ENCODE data around the gene VAPA.
A peak's percentile ranks its signal among the peaks of the same experiment; 100 is the strongest.

VAPA gene

GRCh38 chr18:9944805-9945204 is 31.0 kb downstream of the VAPA start:
- DNase-seq = no peak

DNA sequence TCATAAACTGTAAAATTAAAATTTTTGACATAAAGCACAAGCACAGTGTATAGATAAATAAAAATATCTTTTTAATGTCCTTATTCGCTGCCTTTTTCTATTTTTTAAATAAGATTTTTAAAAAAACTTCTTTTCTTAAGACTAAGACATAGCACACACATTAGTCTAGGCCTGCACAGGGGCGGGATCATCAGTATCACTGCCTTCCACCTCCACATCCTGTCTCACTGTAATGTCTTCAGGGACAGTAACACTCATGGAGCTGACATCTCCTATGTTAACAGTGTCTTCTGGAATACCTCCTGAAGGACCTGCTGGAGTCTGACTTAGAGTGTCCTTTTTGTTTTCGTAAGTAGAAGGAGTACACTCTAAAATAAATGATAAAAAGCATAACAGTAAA is 33.0 kb downstream of the VAPA start:
- no peak for DNase-seq

DNA sequence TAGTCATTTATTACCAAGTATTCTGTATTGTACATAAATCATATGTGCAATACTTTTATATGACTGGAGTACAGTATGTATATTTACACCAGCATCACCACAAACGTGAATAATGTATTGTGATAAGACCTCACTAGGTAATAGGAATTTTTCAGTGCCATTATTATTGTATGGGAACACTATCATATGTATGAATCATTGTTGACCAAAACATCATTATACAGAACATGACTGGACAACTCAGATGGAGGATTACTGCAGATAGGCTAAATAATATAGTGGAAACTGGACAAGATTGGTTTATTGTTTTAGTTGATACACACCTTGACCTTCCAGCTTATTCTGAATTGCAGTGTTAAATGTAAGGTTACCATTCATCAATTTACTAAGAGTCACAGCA is 33.4 kb downstream of the VAPA start:
- DNase-seq = no peak

DNA sequence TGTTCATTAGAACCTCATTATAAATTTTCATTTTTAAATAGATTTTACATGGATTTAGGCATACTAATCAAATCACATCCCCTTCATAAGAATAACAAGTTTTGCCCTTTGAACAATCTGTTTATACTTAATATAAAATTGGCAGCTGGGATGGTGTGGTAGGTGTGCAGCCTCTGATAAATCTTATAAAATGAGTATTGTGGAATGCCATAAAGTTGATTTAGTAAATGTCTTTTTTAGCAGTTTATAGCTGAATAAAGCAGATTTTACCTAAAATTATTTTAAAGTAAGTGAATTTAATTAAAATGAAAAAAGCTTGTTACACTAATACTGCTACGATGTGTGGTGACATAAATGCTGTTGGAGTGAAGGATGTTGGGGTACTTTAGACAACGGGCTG is 35.5 kb downstream of the VAPA start:
- DNase-seq = no peak

- DNase-seq = no peak
Measured at GRCh38 chr18:9949861-9950260, 36.0 kb downstream of the VAPA start.

DNA sequence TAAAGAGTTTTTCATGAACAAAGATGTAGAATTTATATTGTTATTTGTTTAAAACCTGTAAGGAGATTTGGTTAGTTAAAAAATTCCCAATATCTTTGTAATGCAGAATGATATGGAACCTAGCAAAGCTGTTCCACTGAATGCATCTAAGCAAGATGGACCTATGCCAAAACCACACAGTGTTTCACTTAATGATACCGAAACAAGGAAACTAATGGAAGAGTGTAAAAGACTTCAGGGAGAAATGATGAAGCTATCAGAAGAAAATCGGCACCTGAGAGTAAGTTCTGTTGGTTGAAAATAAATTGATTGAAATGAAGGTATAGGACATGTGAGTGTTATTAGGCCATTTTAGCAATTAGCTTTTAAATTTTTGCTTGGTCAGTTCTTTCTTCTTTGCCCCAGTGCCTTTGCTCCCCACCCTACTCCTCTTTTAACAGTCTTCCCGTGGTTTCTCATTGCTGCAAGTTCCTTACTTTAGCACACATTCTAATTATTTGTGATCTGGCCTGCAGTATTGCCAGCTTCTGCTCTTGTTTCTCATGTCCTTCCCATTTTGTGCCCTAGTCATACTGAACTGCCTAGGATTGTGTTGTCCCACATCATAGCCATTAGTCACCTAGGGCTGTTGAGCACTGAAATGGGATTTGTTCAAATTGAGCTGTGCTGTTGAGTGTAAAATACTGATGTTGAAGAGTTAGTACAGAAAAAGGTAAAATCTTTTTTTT is 36.6 kb downstream of the VAPA start:
- DNase-seq = no peak

GRCh38 chr18:9951022-9951859 is 37.4 kb downstream of the VAPA start:
- no peak for DNase-seq

GRCh38 chr18:9952633-9953416 is 39.0 kb downstream of the VAPA start:
- DNase-seq = no peak

DNA sequence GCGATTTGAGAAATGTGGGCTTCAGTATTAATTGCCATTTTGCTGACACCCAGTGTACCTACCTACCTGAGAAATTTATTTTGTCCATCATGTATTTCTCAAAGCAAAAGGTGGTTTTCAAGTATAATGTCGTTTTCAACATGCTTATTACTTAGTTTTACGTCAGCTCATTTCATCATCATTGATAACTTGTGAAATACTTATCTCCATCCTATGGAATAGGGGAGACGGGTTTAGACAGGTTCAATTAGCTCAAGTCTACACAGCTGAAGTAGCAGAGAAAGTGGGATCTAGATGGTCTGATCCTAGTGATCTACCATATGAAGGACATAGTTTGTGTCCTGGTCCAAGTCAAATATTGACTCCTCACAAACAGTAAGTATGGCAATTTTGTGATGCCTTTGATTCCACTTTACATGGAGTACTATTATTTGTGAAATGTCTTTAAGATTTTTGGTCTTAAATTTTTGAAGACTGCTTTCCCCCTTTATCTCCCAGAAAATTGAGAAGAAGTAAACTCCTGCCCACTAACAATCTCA is 45.1 kb downstream of the VAPA start:
- no peak for DNase-seq

DNA sequence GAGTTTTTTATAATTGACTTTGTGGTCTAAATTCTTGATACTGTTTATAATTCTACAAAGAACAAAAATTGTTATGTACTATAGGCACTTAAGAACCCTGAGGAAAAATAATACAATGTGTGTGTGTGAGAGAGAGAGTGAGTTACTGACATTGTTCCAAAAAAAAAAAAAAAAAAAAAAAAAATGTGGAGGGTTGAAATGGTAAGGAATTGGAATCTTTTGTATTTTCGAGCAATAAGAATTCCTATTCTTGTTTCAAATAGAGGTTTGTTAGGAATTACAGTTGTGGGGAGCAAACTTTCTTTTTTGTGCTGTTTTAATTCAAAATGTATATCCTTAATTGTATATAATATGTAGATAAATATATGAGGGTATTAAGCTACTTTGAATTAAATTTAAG is 45.7 kb downstream of the VAPA start:
- DNase-seq = no peak

DNA sequence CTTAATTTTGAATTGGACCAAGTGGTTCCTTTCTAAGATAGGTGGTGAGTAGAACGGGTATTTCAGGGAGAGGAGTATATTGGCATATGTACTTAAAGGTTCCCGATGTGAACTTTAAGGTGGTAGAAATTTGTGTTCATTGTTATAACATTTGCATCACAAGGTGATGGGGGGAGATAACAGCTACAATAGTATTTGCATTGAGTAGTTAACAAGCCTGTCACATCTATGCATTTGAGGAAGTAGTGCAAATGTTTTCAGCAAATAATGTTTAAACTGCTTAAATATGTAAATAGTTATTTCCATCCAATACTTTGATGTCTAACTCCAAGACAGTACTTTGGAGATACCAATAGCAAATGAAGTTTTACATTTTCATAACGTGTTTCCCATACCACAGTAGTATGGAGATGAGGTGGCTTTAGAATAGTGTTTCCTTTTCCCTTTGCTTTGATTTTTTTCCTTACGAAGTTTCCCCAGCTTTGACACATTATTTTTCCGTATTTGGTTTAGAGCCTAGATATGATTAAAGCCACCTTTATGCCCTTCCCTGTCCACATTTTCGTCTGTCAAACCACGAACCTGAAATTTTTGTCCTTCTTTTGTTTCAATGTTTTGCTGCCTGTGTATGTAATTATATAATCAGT is 46.6 kb downstream of the VAPA start:
- no peak for DNase-seq

DNA sequence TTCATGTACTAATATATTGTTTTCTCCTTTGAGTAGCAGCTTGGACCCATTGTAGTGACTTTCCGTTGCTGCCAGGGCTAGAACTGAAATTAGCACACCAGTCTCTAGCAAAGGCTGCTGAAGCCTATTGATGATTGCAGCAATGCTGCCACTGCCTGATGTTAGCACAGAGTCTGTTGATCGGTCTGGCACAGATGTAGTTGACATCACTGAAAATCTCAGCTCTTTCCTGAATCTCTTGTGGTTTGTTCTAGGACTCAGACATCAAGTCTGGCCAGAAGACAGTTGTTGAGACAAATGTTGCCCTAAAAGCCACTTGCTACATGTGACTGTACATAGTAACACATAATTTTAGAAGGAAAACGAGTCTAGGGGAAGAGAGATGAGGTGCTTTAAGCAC is 47.2 kb downstream of the VAPA start:
- no peak for DNase-seq

- DNase-seq = no peak
Measured at GRCh38 chr18:9965711-9966624, 52.2 kb downstream of the VAPA start.

DNA sequence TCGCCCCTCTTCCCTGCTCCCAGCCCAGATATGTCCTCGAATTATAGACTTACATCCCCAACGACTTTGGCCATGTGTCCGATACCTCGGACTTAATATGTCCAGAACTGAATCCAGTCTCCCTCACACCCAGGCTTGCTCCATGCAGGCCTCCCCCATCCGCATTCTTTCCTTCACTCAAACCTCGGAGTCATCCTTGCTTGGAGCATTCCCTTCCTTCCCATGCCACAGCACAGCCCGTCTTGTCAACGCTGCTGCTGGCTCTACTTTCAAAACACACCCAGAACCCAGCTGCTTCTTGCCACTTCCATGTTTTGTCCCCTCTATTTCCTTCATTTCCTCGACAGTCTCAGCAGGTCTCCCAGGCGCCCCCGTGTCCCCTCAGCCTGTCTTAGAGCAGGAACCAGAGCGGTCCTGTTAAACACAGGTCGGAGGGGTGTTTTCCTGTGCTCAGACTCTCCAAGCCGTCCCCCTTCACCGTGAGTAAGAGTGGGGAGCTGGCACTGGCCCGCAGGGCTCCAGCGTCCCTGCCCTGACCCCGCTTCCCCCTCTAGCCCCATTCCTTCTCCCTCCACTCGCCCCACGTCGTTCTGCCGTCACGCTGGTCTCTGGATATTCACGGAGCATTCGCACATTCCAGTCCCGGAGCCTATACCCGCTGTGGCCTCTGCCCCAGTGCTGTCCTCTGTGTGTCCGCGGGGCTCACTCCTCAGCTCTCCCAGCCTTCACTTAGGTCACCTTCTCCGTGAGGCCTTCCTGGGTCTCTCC is 54.4 kb downstream of the VAPA start:
- DNase-seq = no peak

DNA sequence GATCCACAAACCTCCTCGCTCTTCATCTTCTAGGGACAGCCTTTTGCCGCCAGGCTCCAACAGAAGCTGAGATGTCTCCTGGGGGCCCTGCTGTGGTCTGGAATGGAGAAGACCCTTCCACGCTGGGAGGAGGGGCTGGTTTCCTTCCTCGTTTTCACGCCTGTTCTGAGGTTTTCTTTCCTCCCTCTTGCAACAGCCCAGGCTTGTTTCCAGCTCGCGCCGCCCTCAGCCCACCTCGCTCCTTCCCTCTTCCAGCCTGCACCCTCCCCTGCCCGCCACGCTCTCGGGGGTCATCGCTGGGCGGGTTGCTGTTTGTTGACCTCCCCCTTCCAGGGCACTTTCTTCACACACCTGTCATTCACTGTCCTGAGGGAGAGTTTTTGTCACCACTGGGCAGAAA is 55.4 kb downstream of the VAPA start:
- no peak for DNase-seq

DNA sequence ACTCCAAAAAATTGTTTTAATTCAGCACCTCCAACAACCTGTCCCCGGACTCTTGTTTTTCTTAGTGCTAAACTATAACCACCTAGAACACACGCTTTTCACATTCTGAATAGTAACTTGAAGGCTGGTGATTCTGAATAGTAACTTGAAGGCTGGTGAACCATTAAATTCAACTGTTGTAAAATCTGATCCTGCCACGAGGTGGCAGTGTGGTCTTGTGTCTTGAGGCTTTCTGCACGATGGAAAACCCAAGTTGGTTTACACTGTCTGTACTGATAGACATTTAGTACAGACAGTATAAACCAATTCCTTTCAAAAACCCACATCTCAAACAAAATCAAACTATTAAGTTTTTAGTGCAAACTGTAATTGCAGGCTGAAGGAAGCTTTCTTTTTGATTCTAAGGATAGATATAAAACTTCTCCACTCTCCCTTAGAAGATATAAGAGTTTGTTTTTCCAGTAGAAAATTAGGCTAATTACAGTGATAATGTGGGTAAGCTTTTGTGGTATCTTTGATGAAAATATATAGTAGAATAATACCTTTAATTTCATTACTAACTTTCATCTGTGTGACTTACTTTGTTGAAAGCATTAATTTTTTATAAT is 57.6 kb downstream of the VAPA start:
- DNase-seq = peak; percentile 38

DNA sequence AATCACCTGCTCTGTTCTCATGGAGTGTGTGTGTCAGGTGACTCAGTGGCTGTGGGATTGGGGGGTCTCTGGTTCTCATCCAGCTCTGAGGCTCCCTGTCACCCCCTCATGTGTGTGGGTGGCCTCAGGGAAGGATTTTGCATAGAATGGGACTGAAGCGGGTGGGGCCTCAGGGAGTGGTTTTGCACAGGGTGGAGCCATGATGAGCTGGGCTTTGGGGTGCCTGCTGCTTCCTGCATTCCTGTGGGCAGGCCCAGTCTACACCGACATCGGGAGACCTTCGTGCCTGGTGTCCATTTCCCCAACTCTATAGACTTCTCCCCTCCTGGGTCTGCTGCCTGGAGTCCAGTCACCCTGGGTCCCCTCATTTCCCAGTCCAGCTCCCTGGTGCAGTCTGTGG is 59.7 kb downstream of the VAPA start:
- no peak for DNase-seq

DNA sequence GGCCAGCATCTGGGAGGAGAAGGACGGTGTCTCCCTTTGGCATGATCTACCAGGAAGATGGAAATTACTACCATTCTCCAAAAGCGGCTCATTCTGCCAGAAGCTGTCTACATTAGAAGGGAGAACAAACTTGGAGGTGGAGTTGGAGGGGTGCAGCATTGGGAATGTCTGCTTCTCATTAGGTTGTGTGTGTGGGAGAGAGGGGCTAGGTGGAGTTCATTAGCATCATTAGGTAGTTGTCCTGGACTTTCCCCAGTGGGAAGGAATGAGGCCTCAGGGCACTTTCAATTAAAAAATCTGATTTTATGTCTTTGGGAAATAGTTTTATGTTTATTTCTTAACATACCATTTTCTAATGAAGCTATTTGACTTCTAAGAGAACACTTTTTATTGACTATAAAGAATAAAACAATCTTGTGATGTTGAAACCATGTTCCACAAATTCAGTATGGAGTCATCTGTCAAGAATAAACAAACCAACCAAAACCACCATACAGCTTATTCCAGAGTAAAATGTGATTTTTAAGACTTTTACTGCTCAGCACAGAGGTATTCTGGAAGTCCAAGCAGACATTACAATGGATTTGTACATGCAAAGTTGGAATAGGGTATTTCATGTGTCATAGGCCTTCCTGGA is 60.6 kb downstream of the VAPA start:
- no peak for DNase-seq

DNA sequence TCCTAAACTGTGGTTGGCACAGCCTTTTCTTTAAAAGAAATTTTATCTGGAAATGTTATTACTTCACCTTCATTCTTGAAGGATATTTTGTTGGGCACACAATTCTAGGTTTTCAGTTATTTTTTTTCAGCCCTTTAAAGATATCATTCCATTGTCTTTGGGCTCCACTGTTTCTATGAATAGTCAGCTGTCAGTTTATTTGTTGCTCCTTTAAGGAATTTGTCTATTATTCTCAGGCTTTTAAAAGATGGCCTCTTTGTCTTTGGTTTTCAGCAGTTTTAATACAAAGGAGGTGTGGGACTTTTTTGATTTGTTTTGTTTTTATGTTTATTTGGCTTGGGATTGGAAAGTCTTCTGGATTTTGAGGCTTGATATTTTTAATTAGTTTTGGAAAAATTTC is 61.8 kb downstream of the VAPA start:
- DNase-seq = no peak

GRCh38 chr18:9982711-9983110 is 68.9 kb downstream of the VAPA start:
- no peak for DNase-seq
